A549 (cell line): ENCODE data around the gene PSME3. TPM values are rescaled to one million over a fixed set of nuclear protein-coding genes. Genes with fewer than 3 reads are reported as not detected.

ENCODE experiments used
- ATAC-seq, 2 experiments: fragments of 200-7000 bp in 1 of 2; fragments of >200 bp in 1 of 2; cut with Nextera tagmentation in 1 of 2; cut with Tn5 transposase in 1 of 2; 3 replicates each; pipeline versions ENCODE4 v1.8.0 to v1.9.1; 2018 to 2020; ENCODE audit warnings: mild to moderate bottlenecking in 1 of 2, moderate library complexity in 1 of 2
- CTCF ChIA-PET: fragments of 300-600 bp; sonication (Branson Sonifier 250); formaldehyde crosslinking; extraction: SDS; loops from one replicate; lab custom pipeline; 2021; ENCODE audit warnings: antibody characterized with exemption, inconsistent platforms; lab: Yijun Ruan, JAX
- POLR2A ChIA-PET: fragments of 350-600 bp; formaldehyde crosslinking; extraction: SDS; loops from one replicate; lab custom pipeline; 2021; ENCODE audit warnings: antibody characterized with exemption, inconsistent platforms; lab: Yijun Ruan, JAX
- DNase-seq, 2 experiments: peaks; one replicate each; pipeline versions ENCODE4 v3.0.0 to v3.0.0-alpha.2; 2011 to 2016; ENCODE audit warnings: low read depth in 1 of 2, low spot score in 1 of 2
- FAIRE-seq: peaks from 2 replicates; lab custom pipeline; 2011; peaks lifted over from hg19 to GRCh38; lab: Jason Lieb, UNC
- H3K27ac ChIP-seq, 2 experiments: fragments of >200 bp; sonication (Bioruptor Twin); formaldehyde crosslinking; 3 replicates each; pipeline ENCODE4 v1.5.1; 2016 to 2017
- H3K4me1 ChIP-seq: fragments of >200 bp; sonication (Bioruptor Twin); formaldehyde crosslinking; 3 replicates; pipeline ENCODE4 v1.6.1; 2016
- H3K4me2 ChIP-seq: fragments of >200 bp; sonication (Bioruptor Twin); formaldehyde crosslinking; 3 replicates; pipeline ENCODE4 v1.6.1; 2016
- H3K4me3 ChIP-seq: fragments of >200 bp; sonication (Bioruptor Twin); formaldehyde crosslinking; 3 replicates; pipeline ENCODE4 v1.5.1; 2016
- H3K9me3 ChIP-seq: fragments of >200 bp; sonication (Bioruptor Twin); formaldehyde crosslinking; 3 replicates; pipeline ENCODE4 v1.6.1; 2016
- CHD2 ChIP-seq: fragments of 150-350 bp; IDR thresholded peaks from 2 replicates; pipeline ENCODE4 v1.6.1; 2014; ENCODE audit warnings: low read length; ENCODE audit not compliant: partially characterized antibody
- EHF ChIP-seq: fragments of 250-450 bp; sonication (Bioruptor Pico); IDR thresholded peaks from 2 replicates; pipeline ENCODE4 v1.5.0; 2020; ENCODE audit warnings: mild to moderate bottlenecking
- EP300 ChIP-seq, 2 experiments: fragments of >200 bp; sonication (Bioruptor Twin); formaldehyde crosslinking; IDR thresholded peaks; 2 replicates in 1 of 2; 3 replicates in 1 of 2; pipeline ENCODE4 v1.6.1; 2016 to 2017
- ESRRA ChIP-seq: fragments of 150-350 bp; IDR thresholded peaks from 2 replicates; pipeline ENCODE4 v1.6.1; 2014; ENCODE audit warnings: mild to moderate bottlenecking, low read length, borderline replicate concordance
- FOSB ChIP-seq: fragments of 250-450 bp; sonication (Bioruptor Pico); IDR thresholded peaks from 2 replicates; pipeline ENCODE4 v1.5.0; 2020; ENCODE audit warnings: mild to moderate bottlenecking, moderate library complexity
- FOSL2 ChIP-seq, 2 experiments: fragments of 450-650 bp in 1 of 2; fragments of >200 bp in 1 of 2; sonication (Bioruptor Twin) in 1 of 2; formaldehyde crosslinking; IDR thresholded peaks; 2 replicates each; pipeline versions ENCODE4 v1.5.0 to v1.6.1; 2016 to 2020; ENCODE audit warnings: mild to moderate bottlenecking in 1 of 2, moderate library complexity in 1 of 2
- GATA3 ChIP-seq: IDR thresholded peaks from 2 replicates; pipeline ENCODE4 v1.6.1; 2012; ENCODE audit warnings: borderline replicate concordance
- KDM5A ChIP-seq: fragments of 200-600 bp; sonication (generic); IDR thresholded peaks from 2 replicates; pipeline ENCODE4 v1.6.1; 2016; ENCODE audit warnings: antibody characterized with exemption, mild to moderate bottlenecking
- MAFK ChIP-seq: fragments of 450-650 bp; IDR thresholded peaks from 2 replicates; pipeline ENCODE4 v1.6.1; 2014; ENCODE audit not compliant: partially characterized antibody
- MAZ ChIP-seq: fragments of 150-350 bp; IDR thresholded peaks from 2 replicates; pipeline ENCODE4 v1.6.1; 2014; ENCODE audit warnings: antibody characterized with exemption, low read depth, low read length, borderline replicate concordance
- NPAS2 ChIP-seq: fragments of 250-450 bp; sonication (Bioruptor Pico); IDR thresholded peaks from 2 replicates; pipeline ENCODE4 v1.8.0; 2022; ENCODE audit warnings: mild to moderate bottlenecking, moderate library complexity, borderline replicate concordance
- RAD21 ChIP-seq, 2 experiments: fragments of >200 bp in 1 of 2; sonication (Bioruptor Twin) in 1 of 2; formaldehyde crosslinking in 1 of 2; IDR thresholded peaks in 1 of 2; conservative IDR thresholded peaks in 1 of 2; 2 replicates in 1 of 2; 3 replicates in 1 of 2; pipeline ENCODE4 v1.6.1; 2012 to 2018; ENCODE audit warnings: inconsistent platforms in 1 of 2
- RARB ChIP-seq: fragments of 250-450 bp; sonication (Bioruptor Pico); IDR thresholded peaks from 2 replicates; pipeline ENCODE4 v1.8.0; 2021; ENCODE audit warnings: mild to moderate bottlenecking, moderate library complexity
- RNF2 ChIP-seq: fragments of 200-600 bp; sonication (generic); IDR thresholded peaks from 2 replicates; pipeline ENCODE4 v1.6.1; 2016; ENCODE audit warnings: low read depth, mild to moderate bottlenecking, antibody characterized with exemption, moderate library complexity, borderline replicate concordance
- SREBF2 ChIP-seq: fragments of 450-650 bp; IDR thresholded peaks from 2 replicates; pipeline ENCODE4 v1.6.1; 2014; ENCODE audit warnings: mild to moderate bottlenecking, moderate library complexity
- ZFP36 ChIP-seq: fragments of 450-650 bp; IDR thresholded peaks from 2 replicates; pipeline ENCODE4 v1.6.1; 2014; ENCODE audit warnings: borderline replicate concordance; ENCODE audit not compliant: partially characterized antibody
- ZNF302 ChIP-seq: fragments of 250-450 bp; sonication (Bioruptor Pico); IDR thresholded peaks from 2 replicates; pipeline ENCODE4 v1.9.0; 2021; ENCODE audit warnings: inconsistent platforms, mild to moderate bottlenecking, moderate library complexity
- ZSCAN20 ChIP-seq: fragments of 250-450 bp; sonication (Bioruptor Pico); IDR thresholded peaks from 2 replicates; pipeline ENCODE4 v1.8.0; 2022; ENCODE audit warnings: mild to moderate bottlenecking, moderate library complexity
- WGBS: methylation state at CpG from one replicate; pipeline ENCODE4 v1.1.6; 2017; ENCODE audit errors: missing lambda C conversion rate; 5-methylcytosine and 5-hydroxymethylcytosine counted together
- polyA plus RNA-seq, 4 experiments: library from polyadenylated mRNA; depleted of rRNA in 3 of 4; stranded (reverse); fragments of >200 nt; fragmentation: RNase III in 1 of 4; extraction: RNeasy Plus Mini Kit Qiagen cat#74134 plus additional on column Dnase treatment in 1 of 4; gene quantifications; 2 replicates in 3 of 4; 3 replicates in 1 of 4; pipeline ENCODE4 v1.2.3, GENCODE V29; 2011 to 2017
- TF ChIP-seq, protein P1 (sequence below): fragments of 200-600 bp; sonication (generic); IDR thresholded peaks from 2 replicates; pipeline ENCODE4 v1.6.1; 2016; ENCODE audit warnings: antibody characterized with exemption, mild to moderate bottlenecking, moderate library complexity
- TF ChIP-seq, protein P2 (sequence below): IDR thresholded peaks from 2 replicates; pipeline ENCODE4 v1.6.1; 2012; ENCODE audit warnings: low read depth, borderline replicate concordance
- TF ChIP-seq, protein P3 (sequence below): fragments of >200 bp; sonication (Bioruptor Twin); formaldehyde crosslinking; IDR thresholded peaks from 2 replicates; pipeline ENCODE4 v1.6.1; 2016
- TF ChIP-seq, protein P4 (sequence below): fragments of 250-450 bp; sonication (Bioruptor Pico); IDR thresholded peaks from 2 replicates; pipeline ENCODE4 v1.5.0; 2021; ENCODE audit warnings: mild to moderate bottlenecking, moderate library complexity, borderline replicate concordance

PSME3 gene
- polyA plus RNA-seq, 2 of the 4 experiments (the other 2 are of a cell fraction), result 223 to 257 TPM

DNA sequence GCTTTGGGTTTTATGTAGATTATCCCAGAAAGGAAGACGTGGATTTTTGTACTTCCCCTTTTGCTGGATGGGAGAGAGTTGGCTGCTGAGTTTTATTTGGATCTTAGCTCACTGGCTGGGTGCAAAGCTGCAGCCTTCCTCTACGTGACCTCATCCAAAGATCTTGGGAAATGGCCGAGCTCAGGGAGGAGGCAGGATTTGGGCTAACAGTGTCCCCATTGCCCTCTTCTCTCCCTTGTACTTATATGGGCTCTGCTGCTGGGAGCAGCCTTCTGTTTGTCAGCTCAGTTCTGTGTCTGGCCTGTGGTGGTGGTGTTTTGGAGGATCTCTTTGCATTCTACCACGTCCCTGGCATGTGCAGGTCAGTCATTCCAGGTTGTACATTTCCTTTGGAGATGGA is 19.8 kb downstream of the PSME3 start (continued):
- TF ChIP-seq ZFP36 (no peak), EP300 (IDR thresholded peaks at IDR 0.05) (no peak), ZNF302 (CRISPR knock-in tag) (no peak), RNF2 (no peak)

DNA sequence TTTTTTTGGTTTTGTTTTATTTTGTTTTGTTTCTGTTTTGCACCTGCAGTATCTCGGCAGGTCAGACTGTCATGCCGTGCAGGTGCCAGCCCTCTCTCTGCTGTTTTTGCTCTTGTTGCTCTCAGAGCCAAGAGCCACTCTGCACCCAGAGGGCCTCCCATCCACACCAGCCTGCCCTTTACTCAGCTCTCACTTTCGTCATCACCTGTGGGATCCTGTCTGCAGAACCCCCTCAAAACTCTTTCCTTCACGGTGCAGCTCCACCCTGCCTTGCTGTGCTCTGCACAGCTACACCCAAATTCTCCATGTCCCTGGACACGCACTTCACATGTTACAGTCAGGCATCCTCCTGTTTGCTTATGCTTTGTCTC is 20.4 kb downstream of the PSME3 start:
- ATAC-seq (no peak), DNase-seq (no peak), FAIRE-seq (no peak)
- Histone ChIP-seq H3K4me1 (no peaks in the 10 kb centered on the region), H3K9me3 (no peaks in the 10 kb centered on the region), H3K4me2 (no peak overlapping the region), H3K4me3 (no peak overlapping the region), H3K27ac (no peak overlapping the region)
- CTCF ChIA-PET, result interaction anchor here (1.6 to 20.4 kb wide), 4 partner anchors 10 to 84 kb away, joined by 4 to 372 read pairs (median 40); partner anchors contain the start of gene AOC2
- TF ChIP-seq, protein P1, sequence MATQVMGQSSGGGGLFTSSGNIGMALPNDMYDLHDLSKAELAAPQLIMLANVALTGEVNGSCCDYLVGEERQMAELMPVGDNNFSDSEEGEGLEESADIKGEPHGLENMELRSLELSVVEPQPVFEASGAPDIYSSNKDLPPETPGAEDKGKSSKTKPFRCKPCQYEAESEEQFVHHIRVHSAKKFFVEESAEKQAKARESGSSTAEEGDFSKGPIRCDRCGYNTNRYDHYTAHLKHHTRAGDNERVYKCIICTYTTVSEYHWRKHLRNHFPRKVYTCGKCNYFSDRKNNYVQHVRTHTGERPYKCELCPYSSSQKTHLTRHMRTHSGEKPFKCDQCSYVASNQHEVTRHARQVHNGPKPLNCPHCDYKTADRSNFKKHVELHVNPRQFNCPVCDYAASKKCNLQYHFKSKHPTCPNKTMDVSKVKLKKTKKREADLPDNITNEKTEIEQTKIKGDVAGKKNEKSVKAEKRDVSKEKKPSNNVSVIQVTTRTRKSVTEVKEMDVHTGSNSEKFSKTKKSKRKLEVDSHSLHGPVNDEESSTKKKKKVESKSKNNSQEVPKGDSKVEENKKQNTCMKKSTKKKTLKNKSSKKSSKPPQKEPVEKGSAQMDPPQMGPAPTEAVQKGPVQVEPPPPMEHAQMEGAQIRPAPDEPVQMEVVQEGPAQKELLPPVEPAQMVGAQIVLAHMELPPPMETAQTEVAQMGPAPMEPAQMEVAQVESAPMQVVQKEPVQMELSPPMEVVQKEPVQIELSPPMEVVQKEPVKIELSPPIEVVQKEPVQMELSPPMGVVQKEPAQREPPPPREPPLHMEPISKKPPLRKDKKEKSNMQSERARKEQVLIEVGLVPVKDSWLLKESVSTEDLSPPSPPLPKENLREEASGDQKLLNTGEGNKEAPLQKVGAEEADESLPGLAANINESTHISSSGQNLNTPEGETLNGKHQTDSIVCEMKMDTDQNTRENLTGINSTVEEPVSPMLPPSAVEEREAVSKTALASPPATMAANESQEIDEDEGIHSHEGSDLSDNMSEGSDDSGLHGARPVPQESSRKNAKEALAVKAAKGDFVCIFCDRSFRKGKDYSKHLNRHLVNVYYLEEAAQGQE, result no peak
- TF ChIP-seq KDM5A, result no peak
- TF ChIP-seq CHD2, result no peak
- TF ChIP-seq, protein P2, sequence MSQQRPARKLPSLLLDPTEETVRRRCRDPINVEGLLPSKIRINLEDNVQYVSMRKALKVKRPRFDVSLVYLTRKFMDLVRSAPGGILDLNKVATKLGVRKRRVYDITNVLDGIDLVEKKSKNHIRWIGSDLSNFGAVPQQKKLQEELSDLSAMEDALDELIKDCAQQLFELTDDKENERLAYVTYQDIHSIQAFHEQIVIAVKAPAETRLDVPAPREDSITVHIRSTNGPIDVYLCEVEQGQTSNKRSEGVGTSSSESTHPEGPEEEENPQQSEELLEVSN, result no peak
- no peak for TF ChIP-seq MAFK
- TF ChIP-seq RARB (CRISPR knock-in tag), result no peak
- TF ChIP-seq EP300 (IDR thresholded peaks at IDR 0.05), result no peak
- no peak for TF ChIP-seq RAD21 (conservative IDR thresholded peaks at IDR 0.05 in 1 of 2, IDR thresholded peaks at IDR 0.05 in 1 of 2)
- TF ChIP-seq, protein P3, sequence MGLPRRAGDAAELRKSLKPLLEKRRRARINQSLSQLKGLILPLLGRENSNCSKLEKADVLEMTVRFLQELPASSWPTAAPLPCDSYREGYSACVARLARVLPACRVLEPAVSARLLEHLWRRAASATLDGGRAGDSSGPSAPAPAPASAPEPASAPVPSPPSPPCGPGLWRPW, result no peak
- no peak for TF ChIP-seq ESRRA
- TF ChIP-seq ZSCAN20 (CRISPR knock-in tag), result no peak
- TF ChIP-seq FOSL2 (IDR thresholded peaks at IDR 0.05), result no peak
- no peak for TF ChIP-seq FOSL2 (CRISPR knock-in tag; IDR thresholded peaks at IDR 0.05)
- no peak for TF ChIP-seq NPAS2
- no peak for TF ChIP-seq EHF (CRISPR knock-in tag)
- no peak for TF ChIP-seq MAZ
- TF ChIP-seq SREBF2, result no peak
- TF ChIP-seq GATA3, result no peak
- TF ChIP-seq FOSB (CRISPR knock-in tag), result no peak
- TF ChIP-seq, protein P4, sequence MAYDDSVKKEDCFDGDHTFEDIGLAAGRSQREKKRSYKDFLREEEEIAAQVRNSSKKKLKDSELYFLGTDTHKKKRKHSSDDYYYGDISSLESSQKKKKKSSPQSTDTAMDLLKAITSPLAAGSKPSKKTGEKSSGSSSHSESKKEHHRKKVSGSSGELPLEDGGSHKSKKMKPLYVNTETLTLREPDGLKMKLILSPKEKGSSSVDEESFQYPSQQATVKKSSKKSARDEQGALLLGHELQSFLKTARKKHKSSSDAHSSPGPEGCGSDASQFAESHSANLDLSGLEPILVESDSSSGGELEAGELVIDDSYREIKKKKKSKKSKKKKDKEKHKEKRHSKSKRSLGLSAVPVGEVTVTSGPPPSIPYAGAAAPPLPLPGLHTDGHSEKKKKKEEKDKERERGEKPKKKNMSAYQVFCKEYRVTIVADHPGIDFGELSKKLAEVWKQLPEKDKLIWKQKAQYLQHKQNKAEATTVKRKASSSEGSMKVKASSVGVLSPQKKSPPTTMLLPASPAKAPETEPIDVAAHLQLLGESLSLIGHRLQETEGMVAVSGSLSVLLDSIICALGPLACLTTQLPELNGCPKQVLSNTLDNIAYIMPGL (CRISPR knock-in tag), result no peak
- 71% methylated on average over 5 of the region's 5 CpGs for WGBS
- POLR2A ChIA-PET, result no interaction called here
